Neural progenitor cell (in vitro differentiated cells): ENCODE measurements around the gene NIT2.

Source experiments
- EZH2 ChIP-seq: fragments of 200-600 bp; sonication (generic); IDR thresholded peaks from 2 replicates; pipeline ENCODE4 v1.6.1; 2017; ENCODE audit warnings: antibody characterized with exemption, mild to moderate bottlenecking, moderate library complexity
- EZH2phosphoT487 ChIP-seq: fragments of 200-600 bp; sonication (generic); IDR thresholded peaks from 2 replicates; pipeline ENCODE4 v1.6.1; 2017; ENCODE audit warnings: antibody characterized with exemption
- TF ChIP-seq, protein P1 (sequence below): fragments of 200-600 bp; sonication (generic); IDR thresholded peaks from 2 replicates; pipeline ENCODE4 v1.5.1; 2017; ENCODE audit warnings: antibody characterized with exemption, mild to moderate bottlenecking

DNA sequence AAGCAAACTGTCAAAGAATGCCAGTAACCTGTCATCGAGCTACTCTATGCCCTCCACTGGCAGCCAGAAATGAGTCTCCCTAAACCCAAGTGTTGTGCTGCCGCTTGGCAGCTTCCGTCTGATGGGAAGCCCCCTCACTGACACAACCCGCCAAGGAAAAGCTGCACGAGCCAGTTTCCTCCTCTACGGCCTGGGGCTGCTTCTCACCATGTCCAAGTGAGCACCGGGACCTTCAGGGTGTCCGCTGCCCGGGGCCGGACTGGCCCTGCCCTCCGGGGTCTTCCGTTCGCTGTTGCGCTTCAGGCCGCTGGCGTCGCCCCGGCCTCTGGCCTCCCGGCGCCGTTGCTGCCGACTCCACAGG, 65.8 kb downstream of the NIT2 start:
- TF ChIP-seq, protein P1, sequence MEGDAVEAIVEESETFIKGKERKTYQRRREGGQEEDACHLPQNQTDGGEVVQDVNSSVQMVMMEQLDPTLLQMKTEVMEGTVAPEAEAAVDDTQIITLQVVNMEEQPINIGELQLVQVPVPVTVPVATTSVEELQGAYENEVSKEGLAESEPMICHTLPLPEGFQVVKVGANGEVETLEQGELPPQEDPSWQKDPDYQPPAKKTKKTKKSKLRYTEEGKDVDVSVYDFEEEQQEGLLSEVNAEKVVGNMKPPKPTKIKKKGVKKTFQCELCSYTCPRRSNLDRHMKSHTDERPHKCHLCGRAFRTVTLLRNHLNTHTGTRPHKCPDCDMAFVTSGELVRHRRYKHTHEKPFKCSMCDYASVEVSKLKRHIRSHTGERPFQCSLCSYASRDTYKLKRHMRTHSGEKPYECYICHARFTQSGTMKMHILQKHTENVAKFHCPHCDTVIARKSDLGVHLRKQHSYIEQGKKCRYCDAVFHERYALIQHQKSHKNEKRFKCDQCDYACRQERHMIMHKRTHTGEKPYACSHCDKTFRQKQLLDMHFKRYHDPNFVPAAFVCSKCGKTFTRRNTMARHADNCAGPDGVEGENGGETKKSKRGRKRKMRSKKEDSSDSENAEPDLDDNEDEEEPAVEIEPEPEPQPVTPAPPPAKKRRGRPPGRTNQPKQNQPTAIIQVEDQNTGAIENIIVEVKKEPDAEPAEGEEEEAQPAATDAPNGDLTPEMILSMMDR = no peak
- TF ChIP-seq EZH2phosphoT487 (no peak), EZH2 (no peak)
